Endothelial cell of umbilical vein (primary cell): ENCODE data around the gene SLC51B. TPM values are rescaled to one million over a fixed set of nuclear protein-coding genes. Genes with fewer than 3 reads are reported as not detected.

Experiments used
- BruUV-seq: library from RNA; stranded (reverse); fragments of 400-500 nt; replicated peaks from 2 replicates; lab custom pipeline; 2021; lab: Mats Ljungman, UMichigan
- CTCF ChIA-PET: fragments of 300-600, 350-600 bp; sonication (Branson Sonifier 250); formaldehyde crosslinking; loops from one replicate; lab custom pipeline; 2021; ENCODE audit warnings: antibody characterized with exemption, inconsistent platforms; lab: Charles Lee
- POLR2A ChIA-PET: fragments of 300-600, 350-600 bp; sonication (Branson Sonifier 250); formaldehyde crosslinking; loops from one replicate; lab custom pipeline; 2021; ENCODE audit warnings: antibody characterized with exemption, inconsistent platforms; lab: Charles Lee
- DNase-seq: peaks from one replicate; pipeline ENCODE4 v3.0.0-alpha.2; 2011; ENCODE audit warnings: low read depth, low spot score
- FAIRE-seq: peaks from 2 replicates; lab custom pipeline; 2011; peaks lifted over from hg19 to GRCh38; lab: Jason Lieb, UNC
- H2AFZ ChIP-seq: 2 replicates; pipeline ENCODE4 v1.6.0; 2012; ENCODE audit warnings: low read depth, low read length, control low read depth, inconsistent platforms
- H3K27ac ChIP-seq: 2 replicates; pipeline ENCODE4 v1.5.1; 2011; ENCODE audit warnings: low read depth, mild to moderate bottlenecking, control low read depth, low read length, moderate library complexity; ENCODE audit not compliant: insufficient read depth
- H3K27me3 ChIP-seq, 2 experiments: 2 replicates each; pipeline versions ENCODE4 v1.6.0 to v1.6.1; 2011; ENCODE audit warnings: low read length in 2 of 2, mixed read lengths in 1 of 2; ENCODE audit not compliant: control insufficient read depth in 2 of 2, insufficient read depth in 2 of 2
- H3K36me3 ChIP-seq, 2 experiments: 2 replicates in 1 of 2; 3 replicates in 1 of 2; pipeline ENCODE4 v1.5.1; 2011; ENCODE audit warnings: low read length in 2 of 2, mild to moderate bottlenecking in 1 of 2, moderate library complexity in 1 of 2; ENCODE audit not compliant: control insufficient read depth in 2 of 2, insufficient read depth in 2 of 2; ENCODE audit errors: extremely low read depth in 1 of 2
- H3K4me1 ChIP-seq: 3 replicates; pipeline ENCODE4 v1.5.1; 2011; ENCODE audit warnings: mild to moderate bottlenecking, low read length; ENCODE audit not compliant: control insufficient read depth, insufficient read depth; ENCODE audit errors: extremely low read depth
- H3K4me2 ChIP-seq: 2 replicates; pipeline ENCODE4 v1.6.1; 2011; ENCODE audit warnings: low read length, control low read depth, mixed read lengths; ENCODE audit not compliant: insufficient read depth
- H3K4me3 ChIP-seq, 3 experiments: fragments of 200-600 bp in 1 of 3; sonication (generic), shearing (Covaris generic) in 1 of 3; replicated peaks in 1 of 3; 2 replicates each; pipeline ENCODE4 v1.5.1; 2011 to 2016; ENCODE audit warnings: control low read depth in 3 of 3, low read length in 3 of 3, mild to moderate bottlenecking in 2 of 3, inconsistent platforms in 1 of 3, low read depth in 1 of 3, moderate library complexity in 1 of 3; ENCODE audit not compliant: insufficient read depth in 1 of 3
- H3K79me2 ChIP-seq: 2 replicates; pipeline ENCODE4 v1.6.0; 2012; ENCODE audit warnings: low read length, inconsistent platforms; ENCODE audit not compliant: control insufficient read depth, insufficient read depth
- H3K9ac ChIP-seq: replicated peaks from 2 replicates; pipeline ENCODE3; 2011; ENCODE audit warnings: low read length, control low read depth; ENCODE audit not compliant: insufficient read depth; ENCODE audit errors: extremely low read depth
- H3K9me1 ChIP-seq: replicated peaks from 3 replicates; pipeline ENCODE4 v1.6.0; 2011; ENCODE audit warnings: mild to moderate bottlenecking, low read length; ENCODE audit not compliant: control insufficient read depth, insufficient read depth; ENCODE audit errors: extremely low read depth
- H3K9me3 ChIP-seq: replicated peaks from 2 replicates; pipeline ENCODE4 v1.5.1; 2012; ENCODE audit warnings: low read length, inconsistent platforms; ENCODE audit not compliant: control insufficient read depth, insufficient read depth
- H4K20me1 ChIP-seq: replicated peaks from 2 replicates; pipeline ENCODE3; 2011; ENCODE audit warnings: mild to moderate bottlenecking, low read length; ENCODE audit not compliant: control insufficient read depth, insufficient read depth; ENCODE audit errors: extremely low read depth
- EZH2 ChIP-seq: IDR thresholded peaks from 2 replicates; pipeline ENCODE4 v1.6.1; 2012; ENCODE audit warnings: borderline replicate concordance, low read depth, mild to moderate bottlenecking, moderate library complexity, low read length, inconsistent platforms; ENCODE audit not compliant: severe bottlenecking
- FOS ChIP-seq: IDR thresholded peaks from 2 replicates; pipeline ENCODE4 v1.6.1; 2011; ENCODE audit warnings: mild to moderate bottlenecking, low read length, moderate library complexity, borderline replicate concordance; ENCODE audit not compliant: insufficient read depth
- GATA2 ChIP-seq: IDR thresholded peaks from 2 replicates; pipeline ENCODE4 v1.7.0; 2011; ENCODE audit warnings: low read depth, mild to moderate bottlenecking, moderate library complexity, mixed read lengths, low read length; ENCODE audit not compliant: insufficient read length, insufficient read depth
- JUN ChIP-seq: IDR thresholded peaks from 2 replicates; pipeline ENCODE4 v1.6.1; 2011; ENCODE audit warnings: borderline replicate concordance, low read depth; ENCODE audit not compliant: insufficient read length, insufficient read depth
- MYC ChIP-seq: IDR thresholded peaks from one replicate; pipeline ENCODE4 v1.6.1; 2011; ENCODE audit warnings: mild to moderate bottlenecking, low read depth, low read length
- POLR2A ChIP-seq: IDR thresholded peaks from 2 replicates; pipeline ENCODE4 v1.6.1; 2012; ENCODE audit warnings: low read depth, mild to moderate bottlenecking, control low read depth, low read length
- POLR2AphosphoS5 ChIP-seq: IDR thresholded peaks from 2 replicates; pipeline ENCODE4 v1.6.1; 2012; ENCODE audit warnings: low read depth, mild to moderate bottlenecking, control low read depth, low read length, moderate library complexity; ENCODE audit not compliant: insufficient read depth
- dilution Hi-C: fragments of 300-500 bp; cut with MboI; formaldehyde crosslinking; loops from one replicate; pipeline ENCODE4 v1.15.0; 2019; ENCODE audit warnings: low sequenced_read_pairs; ENCODE audit not compliant: extremely low pct_ligation_motif_present
- intact Hi-C: fragments of 100-400 bp; cut with micrococcal nuclease; formaldehyde crosslinking; loops from one replicate; pipeline ENCODE4 v1.10.0; 2022
- polyA plus RNA-seq, 4 experiments: library from polyadenylated mRNA; depleted of rRNA in 3 of 4; stranded (reverse) in 3 of 4; unstranded in 1 of 4; fragments of >200 nt; gene quantifications; 2 replicates each; pipeline versions ENCODE4 v1.2.1 to v1.2.3, GENCODE V29; 2011 to 2012; ENCODE audit warnings: missing spikeins in 1 of 4
- total RNA-seq: library from RNA; stranded (reverse); gene quantifications from 2 replicates; pipeline ENCODE4 v1.2.3, GENCODE V29; 2021

Gene SLC51B
- total and polyA plus RNA-seq, 2 donors (not counting 3 experiments of a cell fraction or from before 2014, with no cell fraction given), result not detected

DNA sequence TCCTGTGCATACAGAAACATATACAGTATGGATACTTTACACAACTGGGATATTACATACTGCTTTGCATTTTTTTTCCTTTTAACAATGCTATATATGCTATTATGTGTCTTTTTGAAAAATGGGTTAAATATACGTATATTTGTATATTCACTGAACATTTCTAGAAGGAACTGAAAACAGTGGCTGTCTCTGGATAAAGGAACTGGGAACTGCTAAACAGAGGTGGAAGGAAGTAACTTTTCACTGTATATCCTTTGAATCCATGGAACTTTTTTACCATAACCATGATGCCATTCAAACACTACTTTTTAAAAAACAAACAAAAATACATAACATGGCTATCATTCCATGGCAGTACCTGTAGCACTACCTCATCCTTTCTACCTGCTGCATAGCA, 17.6 kb upstream of the SLC51B start:
- TF ChIP-seq JUN (no peak), POLR2AphosphoS5 (no peak), GATA2 (no peak), FOS (no peak), MYC (no peak)
- intact Hi-C loops, result no loop called here
- H3K9me1 ChIP-seq, result no peaks in the 10 kb centered on the region
- H3K9me3 ChIP-seq, result no peaks in the 10 kb centered on the region
- ChIA-PET CTCF (no interaction called here), POLR2A (no interaction called here)
- peak overlapping the region; percentile 20 for H3K4me2 ChIP-seq
- H3K9ac ChIP-seq, result no peak overlapping the region
- DNase-seq (no peak), FAIRE-seq (no peak)
- H3K27me3 ChIP-seq, result no peaks in the 10 kb centered on the region
- no peak overlapping the region for H3K27ac ChIP-seq
- H3K79me2 ChIP-seq, result peaks cover 12% of the 10 kb centered on the region
- H3K36me3 ChIP-seq, result peaks cover 0 to 11% of the 10 kb centered on the region in 2 experiments
- peaks cover 8% of the 10 kb centered on the region for H3K4me1 ChIP-seq
- H2AFZ ChIP-seq, result no peak overlapping the region
- no peak overlapping the region for H3K4me3 ChIP-seq
- dilution Hi-C loops, result no loop called here
- BruUV-seq, result no TSS peak
- no peaks in the 10 kb centered on the region for H4K20me1 ChIP-seq

DNA sequence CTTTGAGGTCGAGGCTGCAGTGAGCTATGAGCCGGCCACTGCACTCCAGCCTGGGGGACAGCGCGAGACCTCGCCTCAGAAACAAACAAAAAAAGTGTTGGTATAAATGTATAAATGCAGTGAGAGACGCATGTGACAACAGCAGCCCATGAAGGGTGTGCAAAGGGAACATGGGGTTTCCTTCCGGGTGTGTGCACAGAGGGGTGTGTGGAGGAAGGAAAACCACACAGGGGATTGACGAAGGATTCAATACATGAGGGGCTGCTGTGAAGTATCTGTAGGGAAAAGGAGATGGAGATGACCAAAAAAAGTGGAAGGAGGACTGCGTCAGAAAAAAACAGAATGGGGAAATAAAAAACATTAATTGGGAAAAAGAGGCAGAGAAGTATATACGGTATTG, 16.8 kb upstream of the SLC51B start:
- Histone ChIP-seq H3K9ac (no peak overlapping the region), H3K9me3 (no peaks in the 10 kb centered on the region), H3K4me2 (peak overlapping the region; percentile 94), H3K4me1 (peaks cover 8% of the 10 kb centered on the region), H3K27ac (no peak overlapping the region), H3K36me3 (peaks cover 0 to 11% of the 10 kb centered on the region in 2 experiments), H3K9me1 (no peaks in the 10 kb centered on the region), H2AFZ (no peak overlapping the region), H3K4me3 (peak overlapping the region; percentile 70 to 81 (median 73)), H3K27me3 (no peaks in the 10 kb centered on the region), H4K20me1 (no peaks in the 10 kb centered on the region), H3K79me2 (peaks cover 12% of the 10 kb centered on the region)
- intact Hi-C loops (loop anchor here (2.0 kb wide), 1 partner anchor 38 kb away; no protein-coding TSS in a partner anchor), dilution Hi-C loops (no loop called here)
- no peak for FAIRE-seq
- TSS peak; percentile 37 for BruUV-seq
- TF ChIP-seq POLR2AphosphoS5 (no peak), EZH2 (no peak), JUN (no peak), POLR2A (no peak), GATA2 (no peak), MYC (no peak)
- ChIA-PET POLR2A (no interaction called here), CTCF (no interaction called here)
- no peak for DNase-seq
